ENCODE measurements around the gene FRMPD1.

DNA sequence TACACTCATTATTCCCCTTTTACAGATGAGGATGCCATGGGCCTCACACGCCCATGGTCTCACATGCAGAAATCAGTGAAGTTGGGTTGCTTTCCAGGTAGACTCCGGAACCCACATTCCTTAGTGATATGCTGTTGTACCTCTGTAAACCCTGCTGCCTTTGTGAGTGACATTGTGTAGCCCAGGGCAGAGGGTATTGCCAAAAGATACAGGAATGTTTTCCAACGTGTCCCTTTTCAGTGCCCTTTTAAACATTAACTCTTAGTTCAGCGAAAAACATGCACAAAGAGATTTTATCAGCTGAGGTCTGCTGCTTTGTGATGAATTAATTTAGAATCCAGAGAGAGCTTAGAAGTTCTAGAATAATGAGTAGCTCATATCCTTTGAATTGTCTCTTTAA, 64.5 kb downstream of the FRMPD1 start:
- TF ChIP-seq, protein P1, sequence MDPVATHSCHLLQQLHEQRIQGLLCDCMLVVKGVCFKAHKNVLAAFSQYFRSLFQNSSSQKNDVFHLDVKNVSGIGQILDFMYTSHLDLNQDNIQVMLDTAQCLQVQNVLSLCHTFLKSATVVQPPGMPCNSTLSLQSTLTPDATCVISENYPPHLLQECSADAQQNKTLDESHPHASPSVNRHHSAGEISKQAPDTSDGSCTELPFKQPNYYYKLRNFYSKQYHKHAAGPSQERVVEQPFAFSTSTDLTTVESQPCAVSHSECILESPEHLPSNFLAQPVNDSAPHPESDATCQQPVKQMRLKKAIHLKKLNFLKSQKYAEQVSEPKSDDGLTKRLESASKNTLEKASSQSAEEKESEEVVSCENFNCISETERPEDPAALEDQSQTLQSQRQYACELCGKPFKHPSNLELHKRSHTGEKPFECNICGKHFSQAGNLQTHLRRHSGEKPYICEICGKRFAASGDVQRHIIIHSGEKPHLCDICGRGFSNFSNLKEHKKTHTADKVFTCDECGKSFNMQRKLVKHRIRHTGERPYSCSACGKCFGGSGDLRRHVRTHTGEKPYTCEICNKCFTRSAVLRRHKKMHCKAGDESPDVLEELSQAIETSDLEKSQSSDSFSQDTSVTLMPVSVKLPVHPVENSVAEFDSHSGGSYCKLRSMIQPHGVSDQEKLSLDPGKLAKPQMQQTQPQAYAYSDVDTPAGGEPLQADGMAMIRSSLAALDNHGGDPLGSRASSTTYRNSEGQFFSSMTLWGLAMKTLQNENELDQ (tag by site-specific recombination; IDR thresholded peaks at IDR 0.05; ENCODE audit: low read depth) = no peak
- TF ChIP-seq, protein P2, sequence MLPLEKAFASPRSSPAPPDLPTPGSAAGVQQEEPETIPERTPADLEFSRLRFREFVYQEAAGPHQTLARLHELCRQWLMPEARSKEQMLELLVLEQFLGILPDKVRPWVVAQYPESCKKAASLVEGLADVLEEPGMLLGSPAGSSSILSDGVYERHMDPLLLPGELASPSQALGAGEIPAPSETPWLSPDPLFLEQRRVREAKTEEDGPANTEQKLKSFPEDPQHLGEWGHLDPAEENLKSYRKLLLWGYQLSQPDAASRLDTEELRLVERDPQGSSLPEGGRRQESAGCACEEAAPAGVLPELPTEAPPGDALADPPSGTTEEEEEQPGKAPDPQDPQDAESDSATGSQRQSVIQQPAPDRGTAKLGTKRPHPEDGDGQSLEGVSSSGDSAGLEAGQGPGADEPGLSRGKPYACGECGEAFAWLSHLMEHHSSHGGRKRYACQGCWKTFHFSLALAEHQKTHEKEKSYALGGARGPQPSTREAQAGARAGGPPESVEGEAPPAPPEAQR (tag by site-specific recombination; IDR thresholded peaks at IDR 0.05) = no peak
- TF ChIP-seq HOXA7 (CRISPR knock-in tag; IDR thresholded peaks at IDR 0.05; ENCODE audit: borderline replicate concordance) = no peak
- TF ChIP-seq ZNF530 (tag by site-specific recombination; IDR thresholded peaks at IDR 0.05; ENCODE audit: low read depth) = no peak
- TF ChIP-seq, protein P3, sequence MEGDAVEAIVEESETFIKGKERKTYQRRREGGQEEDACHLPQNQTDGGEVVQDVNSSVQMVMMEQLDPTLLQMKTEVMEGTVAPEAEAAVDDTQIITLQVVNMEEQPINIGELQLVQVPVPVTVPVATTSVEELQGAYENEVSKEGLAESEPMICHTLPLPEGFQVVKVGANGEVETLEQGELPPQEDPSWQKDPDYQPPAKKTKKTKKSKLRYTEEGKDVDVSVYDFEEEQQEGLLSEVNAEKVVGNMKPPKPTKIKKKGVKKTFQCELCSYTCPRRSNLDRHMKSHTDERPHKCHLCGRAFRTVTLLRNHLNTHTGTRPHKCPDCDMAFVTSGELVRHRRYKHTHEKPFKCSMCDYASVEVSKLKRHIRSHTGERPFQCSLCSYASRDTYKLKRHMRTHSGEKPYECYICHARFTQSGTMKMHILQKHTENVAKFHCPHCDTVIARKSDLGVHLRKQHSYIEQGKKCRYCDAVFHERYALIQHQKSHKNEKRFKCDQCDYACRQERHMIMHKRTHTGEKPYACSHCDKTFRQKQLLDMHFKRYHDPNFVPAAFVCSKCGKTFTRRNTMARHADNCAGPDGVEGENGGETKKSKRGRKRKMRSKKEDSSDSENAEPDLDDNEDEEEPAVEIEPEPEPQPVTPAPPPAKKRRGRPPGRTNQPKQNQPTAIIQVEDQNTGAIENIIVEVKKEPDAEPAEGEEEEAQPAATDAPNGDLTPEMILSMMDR (tag by site-specific recombination; IDR thresholded peaks at IDR 0.05) = no peak
- TF ChIP-seq SETDB1 (IDR thresholded peaks at IDR 0.05; ENCODE audit: insufficient read length, low read length) = no peak
- TF ChIP-seq, protein P4, sequence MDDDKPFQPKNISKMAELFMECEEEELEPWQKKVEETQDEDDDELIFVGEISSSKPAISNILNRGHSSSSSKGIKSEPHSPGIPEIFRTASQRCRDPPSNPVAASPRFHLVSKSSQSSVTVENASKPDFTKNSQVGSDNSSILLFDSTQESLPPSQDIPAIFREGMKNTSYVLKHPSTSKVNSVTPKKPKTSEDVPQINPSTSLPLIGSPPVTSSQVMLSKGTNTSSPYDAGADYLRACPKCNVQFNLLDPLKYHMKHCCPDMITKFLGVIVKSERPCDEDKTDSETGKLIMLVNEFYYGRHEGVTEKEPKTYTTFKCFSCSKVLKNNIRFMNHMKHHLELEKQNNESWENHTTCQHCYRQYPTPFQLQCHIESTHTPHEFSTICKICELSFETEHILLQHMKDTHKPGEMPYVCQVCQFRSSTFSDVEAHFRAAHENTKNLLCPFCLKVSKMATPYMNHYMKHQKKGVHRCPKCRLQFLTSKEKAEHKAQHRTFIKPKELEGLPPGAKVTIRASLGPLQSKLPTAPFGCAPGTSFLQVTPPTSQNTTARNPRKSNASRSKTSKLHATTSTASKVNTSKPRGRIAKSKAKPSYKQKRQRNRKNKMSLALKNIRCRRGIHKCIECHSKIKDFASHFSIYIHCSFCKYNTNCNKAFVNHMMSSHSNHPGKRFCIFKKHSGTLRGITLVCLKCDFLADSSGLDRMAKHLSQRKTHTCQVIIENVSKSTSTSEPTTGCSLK (tag by site-specific recombination; IDR thresholded peaks at IDR 0.05) = no peak
- TF ChIP-seq ZFHX2 (tag by site-specific recombination; conservative IDR thresholded peaks at IDR 0.05) = no peak
- TF ChIP-seq ZBTB21 (tag by site-specific recombination; IDR thresholded peaks at IDR 0.05) = no peak
- no peak for TF ChIP-seq ZNF776 (tag by site-specific recombination; IDR thresholded peaks at IDR 0.05; ENCODE audit: borderline replicate concordance)

All from HEK293 (cell line).